Measurements from ENCODE around the gene FBH1.

DNA sequence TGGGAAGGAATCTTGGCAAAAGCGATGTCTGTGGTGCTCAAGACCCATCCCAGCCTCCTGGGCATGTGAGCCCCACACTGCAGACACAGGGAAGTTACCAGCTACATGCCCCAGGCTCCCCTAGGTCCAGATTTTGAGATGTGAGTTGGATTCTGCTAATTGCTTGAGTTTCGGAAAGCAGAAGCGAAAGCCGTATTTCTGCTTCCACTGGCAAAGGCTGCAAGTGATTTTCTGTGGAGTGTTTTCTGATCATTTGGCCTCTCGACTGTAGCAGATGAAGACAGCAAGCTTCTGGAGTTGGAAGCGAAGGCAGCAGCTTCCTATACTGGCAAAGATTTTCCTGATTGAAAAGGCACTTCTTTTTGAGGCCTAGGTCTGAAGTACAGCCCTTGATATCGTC lies 30.0 kb upstream of the FBH1 start:
- TF ChIP-seq POLR2A (IDR thresholded peaks at IDR 0.05; ENCODE audit: extremely low read depth, insufficient read length) (no peak), MYC (IDR thresholded peaks at IDR 0.05; ENCODE audit: low read depth, low read length) (no peak)
- TF ChIP-seq, protein P1, sequence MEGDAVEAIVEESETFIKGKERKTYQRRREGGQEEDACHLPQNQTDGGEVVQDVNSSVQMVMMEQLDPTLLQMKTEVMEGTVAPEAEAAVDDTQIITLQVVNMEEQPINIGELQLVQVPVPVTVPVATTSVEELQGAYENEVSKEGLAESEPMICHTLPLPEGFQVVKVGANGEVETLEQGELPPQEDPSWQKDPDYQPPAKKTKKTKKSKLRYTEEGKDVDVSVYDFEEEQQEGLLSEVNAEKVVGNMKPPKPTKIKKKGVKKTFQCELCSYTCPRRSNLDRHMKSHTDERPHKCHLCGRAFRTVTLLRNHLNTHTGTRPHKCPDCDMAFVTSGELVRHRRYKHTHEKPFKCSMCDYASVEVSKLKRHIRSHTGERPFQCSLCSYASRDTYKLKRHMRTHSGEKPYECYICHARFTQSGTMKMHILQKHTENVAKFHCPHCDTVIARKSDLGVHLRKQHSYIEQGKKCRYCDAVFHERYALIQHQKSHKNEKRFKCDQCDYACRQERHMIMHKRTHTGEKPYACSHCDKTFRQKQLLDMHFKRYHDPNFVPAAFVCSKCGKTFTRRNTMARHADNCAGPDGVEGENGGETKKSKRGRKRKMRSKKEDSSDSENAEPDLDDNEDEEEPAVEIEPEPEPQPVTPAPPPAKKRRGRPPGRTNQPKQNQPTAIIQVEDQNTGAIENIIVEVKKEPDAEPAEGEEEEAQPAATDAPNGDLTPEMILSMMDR (IDR thresholded peaks at IDR 0.05; ENCODE audit: low read depth, low read length): no peak
- TF ChIP-seq, protein P2, sequence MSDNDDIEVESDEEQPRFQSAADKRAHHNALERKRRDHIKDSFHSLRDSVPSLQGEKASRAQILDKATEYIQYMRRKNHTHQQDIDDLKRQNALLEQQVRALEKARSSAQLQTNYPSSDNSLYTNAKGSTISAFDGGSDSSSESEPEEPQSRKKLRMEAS (IDR thresholded peaks at IDR 0.05; ENCODE audit: low read depth, low read length): no peak

Measured in NB4 (cell line).